ENCODE measurements around the gene OR2C1.

GRCh38 chr16:3348547-3349167 lies 7.0 kb upstream of the OR2C1 start:
- TF ChIP-seq CTCF (IDR thresholded peaks at IDR 0.05) (no peak), POLR2AphosphoS5 (IDR thresholded peaks at IDR 0.05) (no peak)
